B cell (primary cell): ENCODE data around the gene PLEKHB1. TPM values are rescaled to one million over a fixed set of nuclear protein-coding genes. Genes with fewer than 3 reads are reported as not detected.

Source experiments
- ATAC-seq: fragments of 200-7000 bp; cut with Tn5 transposase; one replicate; pipeline ENCODE4 v1.10.0; 2021; ENCODE audit warnings: low read depth, mild to moderate bottlenecking, moderate number of reproducible peaks, moderate library complexity
- CTCF ChIA-PET: fragments of 350-600 bp; sonication (Branson Sonifier 250); formaldehyde crosslinking; loops from one replicate; lab custom pipeline; 2021; ENCODE audit warnings: antibody characterized with exemption, inconsistent platforms; lab: Charles Lee
- POLR2A ChIA-PET: fragments of 350-600 bp; sonication (Branson Sonifier 250); formaldehyde crosslinking; loops from one replicate; lab custom pipeline; 2021; ENCODE audit warnings: antibody characterized with exemption; lab: Charles Lee
- DNase-seq: peaks from one replicate; pipeline ENCODE4 v3.0.0; 2013
- H2AFZ ChIP-seq: 2 replicates; pipeline ENCODE4 v1.6.1; 2012; ENCODE audit warnings: mild to moderate bottlenecking, low read depth, low read length; ENCODE audit not compliant: insufficient read depth, poor library complexity, severe bottlenecking
- H3K27ac ChIP-seq, 2 donors: 1 replicate in 1 of 2; 2 replicates in 1 of 2; pipeline ENCODE4 v1.5.1; 2012 to 2013; ENCODE audit warnings: low read length in 2 of 2, mild to moderate bottlenecking in 2 of 2, moderate library complexity in 1 of 2
- H3K27me3 ChIP-seq, 4 experiments: fragments of 200-600 bp in 1 of 4; sonication (generic) in 1 of 4; replicated peaks in 1 of 4; 1 replicate in 2 of 4; 2 replicates in 2 of 4; pipeline versions ENCODE4 v1.6.1 to v1.7.0; 2013 to 2016; ENCODE audit warnings: low read length in 3 of 4, mild to moderate bottlenecking in 2 of 4, mixed read lengths in 1 of 4, moderate library complexity in 1 of 4; ENCODE audit not compliant: insufficient read depth in 4 of 4, control insufficient read depth in 3 of 4; ENCODE audit errors: control extremely low read depth in 1 of 4
- H3K36me3 ChIP-seq, 2 experiments: replicated peaks in 1 of 2; 1 replicate in 1 of 2; 2 replicates in 1 of 2; pipeline versions ENCODE4 v1.6.1 to v1.7.1; 2013; ENCODE audit warnings: low read length in 1 of 2; ENCODE audit not compliant: insufficient read depth in 2 of 2, control insufficient read depth in 1 of 2; ENCODE audit errors: control extremely low read depth in 1 of 2, extremely low read depth in 1 of 2
- H3K4me1 ChIP-seq, 2 donors: fragments of 200-600 bp in 1 of 2; sonication (generic) in 1 of 2; 1 replicate in 1 of 2; 2 replicates in 1 of 2; pipeline versions ENCODE4 v1.5.1 to v1.6.1; 2013 to 2017; ENCODE audit warnings: low read length in 2 of 2; ENCODE audit not compliant: control insufficient read depth in 2 of 2, insufficient read depth in 2 of 2
- H3K4me2 ChIP-seq: replicated peaks from 2 replicates; pipeline ENCODE3; 2012; ENCODE audit warnings: mild to moderate bottlenecking, low read depth, low read length; ENCODE audit not compliant: poor library complexity, severe bottlenecking
- H3K4me3 ChIP-seq, 5 experiments: fragments of 200-600 bp in 1 of 5; sonication (generic) in 1 of 5; 1 replicate in 3 of 5; 2 replicates in 2 of 5; pipeline versions ENCODE4 v1.5.1 to v1.7.0; 2011 to 2016; ENCODE audit warnings: low read length in 4 of 5, mild to moderate bottlenecking in 4 of 5, low read depth in 2 of 5, control low read depth in 1 of 5, moderate library complexity in 1 of 5; ENCODE audit not compliant: insufficient read depth in 1 of 5; ENCODE audit errors: control extremely low read depth in 1 of 5, extremely low read depth in 1 of 5
- H3K79me2 ChIP-seq: fragments of 200-600 bp; sonication (generic); one replicate; pipeline ENCODE4 v1.6.0; 2016; ENCODE audit warnings: low read length; ENCODE audit not compliant: control insufficient read depth, insufficient read depth
- H3K9ac ChIP-seq: fragments of 200-600 bp; sonication (generic); 2 replicates; pipeline ENCODE4 v1.6.1; 2017; ENCODE audit warnings: mild to moderate bottlenecking, low read length, moderate library complexity
- H3K9me3 ChIP-seq, 3 donors: one replicate each; pipeline versions ENCODE4 v1.6.1 to v1.7.1; 2013; ENCODE audit warnings: low read length in 2 of 3; ENCODE audit not compliant: control insufficient read depth in 2 of 3, insufficient read depth in 1 of 3; ENCODE audit errors: control extremely low read depth in 1 of 3
- H4K20me1 ChIP-seq: 2 replicates; pipeline ENCODE4 v1.6.0; 2012; ENCODE audit warnings: mild to moderate bottlenecking, low read length; ENCODE audit not compliant: insufficient read depth, control insufficient read depth, poor library complexity, severe bottlenecking
- H3K27ac Mint-ChIP-seq: one replicate; pipeline ENCODE4 v1.8.0; 2021; ENCODE audit warnings: mixed read lengths
- H3K27me3 Mint-ChIP-seq: one replicate; pipeline ENCODE4 v1.8.0; 2021; ENCODE audit warnings: mixed read lengths
- H3K4me1 Mint-ChIP-seq: one replicate; pipeline ENCODE4 v1.8.0; 2021; ENCODE audit warnings: mixed read lengths
- H3K4me3 Mint-ChIP-seq: one replicate; pipeline ENCODE4 v1.8.0; 2021; ENCODE audit warnings: mixed read lengths
- H3K9me3 Mint-ChIP-seq: one replicate; pipeline ENCODE4 v1.8.0; 2022; ENCODE audit warnings: mixed read lengths; ENCODE audit not compliant: insufficient read depth
- CTCF ChIP-seq: fragments of 200-600 bp; IDR thresholded peaks from one replicate; pipeline ENCODE4 v1.8.0; 2022; ENCODE audit warnings: antibody characterized with exemption, mild to moderate bottlenecking
- EZH2 ChIP-seq: IDR thresholded peaks from 2 replicates; pipeline ENCODE4 v1.6.1; 2012; ENCODE audit warnings: borderline replicate concordance, low read depth, mild to moderate bottlenecking, moderate library complexity, low read length; ENCODE audit not compliant: insufficient read depth, poor library complexity, severe bottlenecking
- WGBS: methylation state at CpG from one replicate; pipeline ENCODE4 v1.1.5; 2013; ENCODE audit warnings: missing lambda C conversion rate; ENCODE audit not compliant: insufficient coverage; 5-methylcytosine and 5-hydroxymethylcytosine counted together
- intact Hi-C: fragments of 100-400 bp; cut with micrococcal nuclease; formaldehyde crosslinking; loops from one replicate; pipeline ENCODE4 v1.10.0; 2022
- polyA plus RNA-seq: library from polyadenylated mRNA; depleted of rRNA; stranded (reverse); fragments of >200 nt; gene quantifications from 2 replicates; pipeline ENCODE4 v1.2.3, GENCODE V29; 2012
- total RNA-seq, 2 donors: library from RNA; stranded (reverse); fragments of 120-200 nt in 1 of 2; gene quantifications; 1 replicate in 1 of 2; 2 replicates in 1 of 2; pipeline versions ENCODE4 v1.2.3 to v1.2.4, GENCODE V29; 2013 to 2022

PLEKHB1 gene
- total and polyA plus RNA-seq, 2 donors (not counting 1 experiment from before 2014, with no cell fraction given) = 13.8 to 16.7 TPM

DNA sequence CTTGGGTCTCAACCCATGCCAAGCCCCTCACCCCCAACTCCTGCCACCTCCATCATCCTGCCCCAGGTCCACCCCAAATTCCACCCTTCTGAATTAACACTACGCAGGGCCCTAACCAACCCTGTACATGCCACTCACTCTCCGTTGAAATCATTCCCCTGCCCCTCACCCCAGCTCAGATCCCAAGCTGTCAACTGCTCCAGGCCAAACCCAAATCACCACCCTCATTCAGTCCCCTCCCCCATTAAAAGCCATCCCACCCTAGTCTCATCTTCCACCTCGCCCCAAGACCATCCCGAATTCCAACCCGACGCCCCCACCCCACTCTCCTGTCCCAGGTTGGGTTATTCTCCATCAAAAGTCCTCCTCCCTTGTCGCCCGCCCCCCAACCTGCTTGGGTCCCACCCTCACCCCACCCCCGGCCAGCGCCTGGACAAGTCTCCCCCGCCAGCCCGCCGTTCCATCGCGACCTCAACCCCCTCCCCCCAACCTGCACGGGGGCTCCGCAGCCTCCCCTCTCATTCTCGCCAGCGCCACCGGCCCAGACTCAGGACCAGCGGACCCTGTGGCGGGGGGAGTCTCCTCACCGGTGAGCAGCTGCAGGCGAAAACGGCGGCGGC lies 48.9 kb upstream of the PLEKHB1 start:
- peak overlapping the region; percentile 92 for H3K27ac Mint-ChIP-seq
- no peaks in the 10 kb centered on the region for H3K27me3 ChIP-seq
- no peaks in the 10 kb centered on the region for H3K9me3 Mint-ChIP-seq
- ChIA-PET CTCF (interaction anchor here (1.6 kb wide), 1 partner anchor 246 kb away, joined by 5 read pairs; no protein-coding TSS in a partner anchor), POLR2A (interaction anchor here (0.6 kb wide), 1 partner anchor 1557 kb away, joined by 3 read pairs; no protein-coding TSS in a partner anchor)
- H3K36me3 ChIP-seq = no peaks in the 10 kb centered on the region
- no peaks in the 10 kb centered on the region for H3K27me3 Mint-ChIP-seq
- H3K4me3 Mint-ChIP-seq = peak overlapping the region; percentile 91
- peaks cover 8 to 15% of the 10 kb centered on the region in 2 donors for H3K4me1 ChIP-seq
- TF ChIP-seq CTCF (no peak), EZH2 (no peak)
- WGBS = 5% methylated on average over 21 of the region's 27 CpGs
- H3K4me3 ChIP-seq = peak overlapping the region; percentile 41 to 87 (median 71)
- H3K9me3 ChIP-seq = no peaks in the 10 kb centered on the region
- intact Hi-C loops = loop anchor here (5.0 to 10.0 kb wide), 3 partner anchors 1150 to 1810 kb away; partner anchors contain the start of genes INPPL1 and RNF169
- H2AFZ ChIP-seq = peak overlapping the region; percentile 90
- peaks cover 33% of the 10 kb centered on the region for H3K4me1 Mint-ChIP-seq
- H3K9ac ChIP-seq = peak overlapping the region; percentile 75
- H3K27ac ChIP-seq = peak overlapping the region; percentile 36 to 77
- ATAC-seq = no peak
- H3K79me2 ChIP-seq = peaks cover 19% of the 10 kb centered on the region
- DNase-seq = peak; percentile 24
- H3K4me2 ChIP-seq = peak overlapping the region; percentile 90
- H4K20me1 ChIP-seq = no peaks in the 10 kb centered on the region
